DMS 273 treated with DMSO at 0.1 percent for 48 hours (cell line): Measurements from ENCODE around the gene DUSP22.

Experiments
- DNase-seq: peaks from one replicate; lab custom pipeline; 2025; lab: John Stamatoyannopoulos, UW

Gene DUSP22

DNA sequence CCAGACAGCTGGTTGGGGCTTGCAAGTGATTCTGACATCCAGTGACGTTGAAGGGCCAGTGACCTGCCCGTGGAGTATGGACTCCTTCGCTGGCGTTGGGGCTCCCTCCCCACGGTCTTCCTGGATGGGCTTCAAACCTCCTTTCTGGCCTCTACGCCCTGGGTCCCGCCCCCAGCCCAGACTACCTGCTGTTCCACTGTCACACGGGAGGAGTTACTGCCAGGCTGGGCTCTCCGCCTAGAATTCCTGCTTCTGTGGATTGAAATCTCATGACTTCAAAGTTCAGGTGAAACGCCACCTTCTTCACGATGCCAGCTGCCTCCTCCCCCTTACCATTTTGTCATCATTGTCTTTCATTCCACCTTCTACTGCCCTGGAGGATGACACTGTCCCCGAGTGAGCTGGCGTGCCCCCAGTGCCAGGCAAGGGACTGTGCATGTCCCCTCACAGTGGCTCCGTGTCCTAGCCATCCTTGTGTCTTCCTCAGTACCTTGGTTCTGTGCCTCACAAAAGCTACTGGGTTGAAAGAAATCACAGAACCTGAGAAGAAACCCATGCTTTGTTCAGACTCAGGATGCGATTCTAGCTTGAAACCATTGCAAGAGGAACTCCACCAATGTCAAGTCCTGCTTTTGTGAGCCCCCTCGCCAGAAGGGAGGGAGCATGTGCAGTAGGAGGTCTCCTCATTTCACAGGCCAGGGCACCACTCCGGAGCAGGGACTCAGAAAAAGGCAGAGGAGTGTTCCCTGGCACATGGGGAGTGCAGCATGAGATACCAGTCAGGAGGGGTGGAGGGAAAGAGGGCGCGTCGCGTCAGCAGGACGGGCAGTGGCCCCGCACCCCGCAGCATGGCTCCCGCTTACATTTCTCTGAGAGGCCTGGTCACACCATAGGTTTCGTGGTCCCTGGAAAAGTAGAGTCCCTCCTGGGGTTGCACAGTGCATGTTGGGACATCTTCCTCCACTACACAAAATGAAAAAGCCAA, 88.2 kb downstream of the DUSP22 start:
- no peak for DNase-seq

DNA sequence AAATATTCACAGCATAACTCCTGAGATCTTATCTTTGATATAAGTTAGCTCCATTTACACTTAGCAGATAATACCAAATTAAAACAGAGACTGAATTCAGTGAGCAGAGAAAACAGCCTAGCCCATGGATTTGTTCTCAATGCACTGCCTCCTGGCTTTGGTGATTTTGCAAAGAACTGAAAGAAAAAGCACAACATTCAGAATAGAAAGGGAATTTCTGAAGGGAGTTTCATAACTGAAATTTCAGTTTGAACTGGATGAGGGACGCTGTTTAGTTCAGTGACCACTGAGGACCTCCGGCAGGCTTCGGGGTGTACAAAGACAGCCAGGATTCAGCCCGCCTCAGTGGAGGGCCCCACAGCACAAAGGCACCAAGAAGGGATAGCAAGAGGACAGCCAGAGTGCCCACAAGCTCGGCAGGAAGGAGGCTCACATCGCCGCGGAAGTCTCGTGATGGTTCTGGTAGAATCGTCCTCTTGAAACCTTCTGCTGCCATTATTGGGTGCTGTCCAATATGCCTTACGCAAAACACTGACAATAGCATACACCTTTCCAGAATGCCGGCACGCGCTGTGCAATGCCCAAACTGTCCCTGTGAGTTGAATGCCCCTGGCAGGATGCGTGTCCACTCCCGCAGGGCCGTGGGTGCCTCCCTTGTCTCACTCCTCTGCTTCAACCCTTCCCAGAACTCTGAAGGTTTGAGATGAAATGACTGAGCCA, 89.6 kb downstream of the DUSP22 start:
- DNase-seq: no peak

DNA sequence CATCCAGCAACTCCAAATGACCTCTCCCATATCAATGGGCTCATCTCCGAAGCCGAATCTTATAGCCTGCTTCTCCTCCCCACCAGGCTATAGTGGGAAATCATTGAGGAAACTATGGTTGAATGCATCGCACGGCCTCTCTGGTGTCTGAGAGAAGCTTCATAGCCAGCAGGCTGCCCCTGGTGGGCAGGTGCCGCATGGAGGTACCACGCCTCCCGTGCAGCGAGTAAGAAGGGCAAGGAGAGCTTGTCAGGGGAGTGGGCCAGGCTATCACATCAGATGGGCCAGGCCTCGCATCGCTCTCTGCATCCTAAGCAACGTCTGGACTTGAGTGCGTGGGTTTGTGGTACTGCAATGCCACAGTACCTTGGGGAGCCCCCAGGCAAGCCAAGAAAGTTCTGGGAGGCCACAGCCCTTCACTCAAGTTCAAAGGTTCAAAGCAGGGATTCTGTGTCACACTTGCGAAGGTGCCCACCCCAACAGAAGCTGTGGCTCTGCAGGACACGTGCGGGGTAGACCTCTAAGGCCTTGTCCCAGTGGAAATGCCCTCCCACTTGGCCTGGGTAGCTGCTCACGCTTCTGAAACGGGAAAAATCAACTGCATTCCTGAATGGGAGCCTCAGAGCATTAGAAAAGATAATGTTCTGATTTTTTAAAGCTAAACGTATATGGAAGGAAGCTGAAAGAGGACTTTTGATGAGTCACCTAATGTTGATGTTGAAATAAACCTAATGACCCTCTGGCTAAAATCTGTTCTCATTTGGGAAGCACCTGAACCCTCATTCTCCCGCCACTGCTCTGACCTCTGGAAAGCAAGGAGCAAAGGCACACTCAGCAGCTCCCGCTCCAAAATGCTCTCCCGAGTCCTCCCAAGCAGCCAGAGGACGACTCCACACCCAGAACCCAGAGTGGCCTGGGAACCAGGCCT, 90.9 kb downstream of the DUSP22 start:
- DNase-seq: no peak

DNA sequence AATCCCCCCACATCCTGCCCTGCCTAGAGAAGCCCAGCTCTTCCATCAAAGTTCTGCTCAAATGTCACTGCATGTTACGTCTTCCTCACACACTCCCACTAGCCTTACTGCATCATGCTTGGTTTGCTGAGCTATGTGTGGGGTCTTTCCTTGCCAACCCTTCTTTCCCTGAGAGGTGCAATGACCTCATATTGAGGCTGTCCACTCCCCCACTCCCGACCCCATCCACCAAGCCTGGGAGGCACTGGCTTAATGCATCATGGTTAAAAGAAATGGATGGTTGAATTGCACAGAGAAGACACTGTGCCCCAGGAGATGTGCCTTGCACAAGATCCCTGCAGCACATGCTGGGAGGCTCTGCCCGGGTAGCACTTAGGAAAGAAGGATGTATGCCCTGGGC, 91.6 kb downstream of the DUSP22 start:
- DNase-seq: no peak

DNA sequence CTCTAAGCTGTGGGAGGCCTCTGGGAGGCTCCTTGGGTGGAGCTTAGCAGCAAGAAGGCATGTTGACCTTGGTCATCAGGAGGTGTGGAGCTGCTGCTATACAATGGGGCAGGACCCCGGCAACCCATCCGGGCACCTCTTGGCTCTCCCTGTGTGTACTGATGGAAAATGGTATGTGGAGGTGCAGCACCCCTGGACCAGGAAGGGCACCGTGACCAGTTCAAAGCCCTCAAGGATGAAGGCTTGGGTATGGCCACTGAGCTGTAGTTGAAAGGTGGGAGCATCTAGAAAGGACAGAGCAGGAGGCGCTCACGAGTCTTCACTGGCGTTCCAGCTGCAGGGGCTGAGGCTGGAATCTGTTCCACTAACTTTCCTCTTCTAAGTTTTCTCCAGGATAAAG, 92.6 kb downstream of the DUSP22 start:
- DNase-seq: no peak

DNA sequence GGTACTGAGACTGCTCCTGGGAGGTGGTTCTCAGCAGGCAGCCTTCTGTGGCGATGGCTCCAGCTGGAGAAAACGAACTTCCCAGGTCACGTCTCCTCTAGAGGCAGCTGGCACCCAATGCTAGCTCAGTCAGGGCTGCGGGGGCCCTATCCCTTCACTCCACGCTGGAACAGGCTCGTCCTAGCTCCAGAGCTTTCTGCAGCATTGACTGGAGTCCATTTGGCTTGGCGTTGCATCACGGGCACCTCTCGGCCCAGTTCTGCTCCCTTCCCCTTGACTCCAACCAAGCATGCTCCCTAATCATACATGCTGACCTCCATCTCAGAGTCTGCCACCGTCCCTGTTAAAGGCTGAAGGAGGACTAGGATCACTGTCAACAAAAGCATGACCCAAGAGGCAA, 93.3 kb downstream of the DUSP22 start:
- DNase-seq: no peak

DNA sequence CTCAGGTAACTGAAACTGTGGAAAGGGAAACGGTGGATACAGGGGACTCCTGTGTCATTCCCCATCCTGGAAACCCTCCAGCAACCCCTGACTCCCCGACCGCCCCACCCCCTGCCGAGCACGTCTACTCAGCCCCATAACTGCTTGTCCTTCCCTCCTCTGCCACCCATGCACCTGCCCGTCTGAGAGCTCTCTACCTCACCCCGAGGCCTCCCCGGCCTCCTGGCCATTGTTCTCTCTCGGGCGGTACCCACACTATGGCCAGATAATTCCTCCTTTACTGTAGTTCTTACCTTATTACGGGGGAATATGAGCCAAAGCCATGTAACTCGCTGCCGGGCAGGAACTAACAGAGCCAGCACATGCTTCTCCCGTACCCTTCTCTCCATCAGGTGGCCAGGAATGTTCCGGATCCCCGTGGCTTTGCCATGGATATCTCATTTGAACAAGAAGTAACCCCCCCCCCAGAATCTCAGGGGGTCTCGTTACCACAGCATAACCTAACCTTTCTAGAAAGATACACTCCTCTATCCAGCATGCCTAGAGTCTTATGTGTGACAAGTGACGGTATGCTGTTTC, 94.5 kb downstream of the DUSP22 start:
- DNase-seq: no peak

DNA sequence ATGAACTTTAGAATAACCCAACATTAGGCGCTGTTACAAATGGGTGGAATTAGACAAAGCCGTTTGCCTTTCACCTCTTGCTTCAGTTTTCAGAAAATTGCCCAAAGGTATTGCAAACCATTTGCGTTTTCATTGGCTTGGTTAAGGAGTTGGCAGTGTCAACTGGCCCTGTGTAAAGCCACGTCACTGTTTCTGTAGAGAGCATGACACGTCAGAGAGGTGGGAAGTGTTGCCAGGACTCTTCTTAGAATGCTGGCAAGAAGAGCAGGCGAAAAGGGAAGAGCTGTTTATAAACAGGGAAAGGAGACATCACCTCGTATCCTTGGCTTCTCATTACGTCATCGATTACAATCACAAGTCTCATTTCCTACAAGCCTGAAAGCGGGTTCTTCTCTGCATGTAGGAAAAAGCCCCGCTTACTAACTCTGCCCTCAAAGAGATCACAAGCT, 95.0 kb downstream of the DUSP22 start:
- DNase-seq: no peak

DNA sequence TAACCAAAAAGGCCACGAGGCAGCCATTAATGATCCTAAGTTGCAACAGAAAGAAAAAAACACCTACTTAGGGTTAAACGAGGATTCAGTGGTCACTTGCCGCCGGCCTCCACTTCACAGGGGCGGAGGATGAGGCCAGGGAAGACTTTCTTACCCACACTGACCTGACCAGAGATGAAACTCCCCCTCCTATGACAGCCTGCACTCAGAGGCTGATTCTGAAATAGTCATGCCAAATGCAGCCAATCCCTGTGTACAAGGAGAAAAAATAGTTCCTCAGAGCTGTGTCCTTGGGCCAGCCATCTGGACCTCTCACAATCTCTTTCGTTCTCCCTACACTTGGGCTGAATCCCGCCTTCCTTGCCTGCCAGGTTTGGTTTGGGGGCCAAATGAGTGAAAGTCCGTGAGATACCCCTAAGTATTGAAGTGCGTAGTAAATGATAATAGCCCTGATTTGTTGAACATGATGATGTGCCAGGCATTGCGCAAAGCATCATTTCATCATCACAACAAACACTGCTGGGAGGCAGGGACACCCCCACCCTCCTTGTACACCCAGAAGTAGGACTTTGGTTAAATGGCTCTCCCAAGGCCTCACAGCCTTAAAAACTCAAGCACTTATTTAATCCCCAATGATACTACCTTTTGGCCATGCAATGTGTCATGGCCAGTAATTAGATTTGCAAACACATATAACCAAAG, 96.1 kb downstream of the DUSP22 start:
- no peak for DNase-seq

DNA sequence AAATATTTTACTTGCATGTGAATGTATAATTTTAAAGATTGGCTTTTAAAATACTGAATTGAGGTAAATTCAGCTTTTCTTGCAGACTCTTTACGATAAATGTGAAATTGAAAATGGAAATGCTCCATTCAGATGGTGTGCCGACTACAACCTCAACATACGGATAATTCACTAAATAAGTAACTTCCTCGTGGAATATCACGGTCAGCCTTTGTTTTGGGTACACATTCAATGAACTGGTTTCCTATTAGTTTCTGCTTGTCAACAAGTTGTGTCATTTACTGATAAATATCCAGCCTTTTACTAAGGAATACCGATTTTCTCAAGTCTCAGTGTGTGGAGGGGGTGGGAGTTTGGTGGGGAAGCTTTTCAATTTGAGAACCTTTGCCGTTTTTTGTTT, 96.9 kb downstream of the DUSP22 start:
- DNase-seq: no peak

DNA sequence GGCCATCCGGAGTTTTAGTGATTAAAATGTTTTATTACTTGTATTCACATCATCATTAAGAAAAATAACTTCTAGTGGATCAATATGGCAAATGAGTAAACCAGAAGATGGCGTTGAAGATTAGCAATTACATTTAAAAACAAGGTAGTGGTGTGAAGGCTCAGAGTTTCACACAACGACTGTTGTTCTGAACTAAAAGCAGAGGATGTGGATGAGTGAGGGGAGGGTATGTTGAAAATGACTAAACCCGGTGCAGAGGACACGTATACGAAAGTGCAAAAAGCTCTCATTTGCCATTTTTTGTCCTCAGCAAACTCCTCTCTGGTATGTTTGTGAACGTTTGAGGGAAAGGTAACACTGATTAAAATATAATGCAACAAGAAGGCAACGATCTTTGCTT, 97.3 kb downstream of the DUSP22 start:
- DNase-seq: no peak

DNA sequence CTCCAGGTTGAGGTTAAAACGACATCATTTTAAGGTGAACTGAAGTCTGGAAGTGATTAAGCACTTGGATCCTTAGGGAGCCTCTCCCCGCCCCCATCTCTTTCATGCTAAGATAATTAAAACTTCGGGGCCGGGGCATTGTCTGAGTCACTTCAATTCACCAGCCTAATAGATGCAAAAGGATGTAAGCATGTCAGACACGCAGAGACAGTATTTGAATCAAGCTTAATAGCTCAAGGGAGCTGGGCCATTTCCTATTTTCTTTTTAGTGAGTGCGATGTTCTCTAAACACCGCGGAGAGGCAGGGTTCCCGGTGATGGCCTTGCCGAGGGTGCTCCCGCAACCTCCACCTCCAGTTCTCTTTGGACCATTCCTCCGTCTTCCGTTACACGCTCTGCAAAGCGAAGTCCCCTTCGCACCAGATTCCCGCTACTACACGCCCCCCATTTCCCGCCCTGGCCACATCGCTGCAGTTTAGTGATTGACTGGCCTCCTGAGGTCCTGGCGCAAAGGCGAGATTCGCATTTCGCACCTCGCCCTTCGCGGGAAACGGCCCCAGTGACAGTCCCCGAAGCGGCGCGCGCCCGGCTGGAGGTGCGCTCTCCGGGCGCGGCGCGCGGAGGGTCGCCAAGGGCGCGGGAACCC, 98.7 kb downstream of the DUSP22 start:
- no peak for DNase-seq

DNA sequence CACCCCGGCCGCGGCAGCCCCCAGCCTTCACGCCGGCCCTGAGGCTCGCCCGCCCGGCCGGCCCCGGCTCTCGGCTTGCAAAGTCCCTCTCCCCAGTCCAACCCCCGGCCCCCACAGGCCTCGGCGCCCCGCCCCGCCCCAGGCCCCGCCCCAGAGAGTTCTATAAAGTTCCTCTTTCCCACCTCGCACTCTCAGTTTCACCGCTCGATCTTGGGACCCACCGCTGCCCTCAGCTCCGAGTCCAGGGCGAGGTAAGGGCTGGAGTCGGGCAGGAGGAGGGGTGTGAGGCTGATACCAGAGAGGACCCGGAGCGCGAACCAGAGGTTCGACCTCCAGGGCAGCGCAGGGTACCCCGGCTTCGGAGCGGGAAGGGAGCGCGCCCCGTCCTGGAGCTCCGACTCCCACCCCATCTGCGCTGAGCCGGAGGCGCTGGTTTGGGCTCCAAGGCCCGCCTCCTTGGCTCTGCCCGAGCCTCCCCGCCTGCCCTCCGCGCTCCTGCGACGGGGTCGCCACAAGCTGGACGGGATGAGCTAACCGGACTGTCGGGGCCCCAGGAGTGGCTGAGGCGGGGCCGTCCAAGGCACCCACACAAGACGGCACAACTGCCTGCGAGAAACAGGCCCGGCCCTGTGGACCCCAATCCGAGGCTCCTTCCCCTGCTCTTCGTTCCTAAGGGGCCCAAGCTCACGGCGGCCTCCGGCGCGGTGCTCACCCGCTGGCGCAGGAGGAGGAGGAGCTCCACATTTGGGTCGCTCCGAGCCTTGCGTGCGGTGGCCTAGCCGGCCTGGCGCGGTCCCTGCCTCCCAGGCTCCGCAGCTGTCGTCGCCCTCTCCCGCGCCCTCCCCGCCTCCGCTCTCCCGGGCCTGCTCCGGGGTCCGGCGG, 99.5 kb downstream of the DUSP22 start, which contains the start of gene IRF4:
Gene IRF4, plus strand, starts transcription at position 194 of the 882 bp plus-strand sequence. CDS start 1,401 bp downstream, outside the sequence.
- DNase-seq: no peak

DNA sequence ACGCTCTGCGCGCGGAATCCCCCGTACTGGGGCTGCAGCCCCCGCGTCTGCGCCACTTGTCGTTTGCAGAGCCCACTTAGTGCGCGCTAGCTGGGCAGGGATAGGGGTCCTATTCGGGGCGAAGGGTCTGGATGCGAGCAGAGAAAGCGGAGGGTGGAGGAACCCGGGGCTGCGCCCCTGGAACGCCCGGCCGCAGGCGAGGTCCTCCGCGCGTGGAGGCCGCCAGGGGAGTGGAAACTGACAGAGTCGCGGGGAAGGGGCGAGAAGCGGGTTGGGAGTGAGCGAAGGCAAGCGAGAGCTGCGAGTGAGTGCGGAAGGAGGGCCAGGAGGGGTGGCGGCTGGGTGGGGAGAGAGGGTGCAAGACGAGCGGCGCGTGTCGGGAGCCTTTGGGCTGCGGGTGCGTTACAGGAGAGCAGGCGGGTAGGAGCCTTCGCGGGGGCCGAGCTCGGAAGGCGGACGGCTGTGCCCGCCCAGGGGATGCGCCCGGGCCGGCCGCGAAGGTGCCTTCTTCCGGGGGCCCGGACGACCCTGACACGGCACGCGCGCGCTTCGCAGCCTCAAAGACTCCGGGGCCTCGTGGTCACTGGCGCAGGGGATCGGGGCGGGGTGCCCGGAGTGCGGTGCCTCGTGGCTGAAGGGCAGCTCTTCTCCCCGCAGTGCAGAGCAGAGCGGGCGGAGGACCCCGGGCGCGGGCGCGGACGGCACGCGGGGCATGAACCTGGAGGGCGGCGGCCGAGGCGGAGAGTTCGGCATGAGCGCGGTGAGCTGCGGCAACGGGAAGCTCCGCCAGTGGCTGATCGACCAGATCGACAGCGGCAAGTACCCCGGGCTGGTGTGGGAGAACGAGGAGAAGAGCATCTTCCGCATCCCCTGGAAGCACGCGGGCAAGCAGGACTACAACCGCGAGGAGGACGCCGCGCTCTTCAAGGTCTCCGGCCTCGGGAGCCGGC, 100.4 kb downstream of the DUSP22 start:
- DNase-seq: no peak

DNA sequence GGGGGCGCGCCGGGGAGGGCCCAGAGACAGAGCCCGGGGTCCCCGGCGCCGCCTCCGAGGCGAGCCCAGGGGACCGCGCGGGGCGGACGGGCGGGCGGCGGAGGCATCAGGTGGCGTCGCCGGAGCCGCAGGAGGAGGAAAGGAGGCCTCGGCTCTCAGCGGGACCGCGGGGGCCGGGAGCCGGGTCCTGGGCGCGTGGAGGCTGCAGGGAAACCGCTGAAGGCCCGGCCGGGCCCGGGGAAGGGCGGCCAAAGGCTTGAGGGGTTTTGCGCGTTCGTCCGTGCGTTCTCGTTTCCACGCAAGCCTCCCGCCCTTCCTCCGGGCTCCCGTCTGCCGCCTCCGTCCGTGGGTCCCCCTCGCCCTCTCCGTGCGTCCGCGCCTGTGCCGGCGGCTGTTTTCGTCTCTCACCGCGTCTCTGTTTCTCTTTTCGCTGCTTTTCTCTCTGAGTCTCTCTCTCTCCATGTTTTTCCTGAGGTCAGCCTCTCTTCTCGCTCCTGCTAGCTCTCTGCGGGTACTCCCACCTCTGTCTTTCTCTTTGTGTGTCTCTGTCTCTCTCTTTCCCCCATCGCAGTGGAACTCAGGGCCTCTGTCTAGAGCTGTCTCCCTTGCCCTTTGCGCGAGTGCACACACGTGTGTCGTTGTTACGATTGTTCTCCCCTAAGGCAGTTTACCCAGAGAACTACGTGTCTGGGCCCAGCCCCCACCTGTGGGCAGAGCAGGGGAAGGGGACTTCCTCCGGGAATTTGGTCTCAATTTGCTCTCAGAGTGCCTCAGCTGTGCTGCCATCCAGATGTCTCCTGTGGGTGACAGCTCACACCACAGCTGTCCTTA, 101.3 kb downstream of the DUSP22 start:
- no peak for DNase-seq

DNA sequence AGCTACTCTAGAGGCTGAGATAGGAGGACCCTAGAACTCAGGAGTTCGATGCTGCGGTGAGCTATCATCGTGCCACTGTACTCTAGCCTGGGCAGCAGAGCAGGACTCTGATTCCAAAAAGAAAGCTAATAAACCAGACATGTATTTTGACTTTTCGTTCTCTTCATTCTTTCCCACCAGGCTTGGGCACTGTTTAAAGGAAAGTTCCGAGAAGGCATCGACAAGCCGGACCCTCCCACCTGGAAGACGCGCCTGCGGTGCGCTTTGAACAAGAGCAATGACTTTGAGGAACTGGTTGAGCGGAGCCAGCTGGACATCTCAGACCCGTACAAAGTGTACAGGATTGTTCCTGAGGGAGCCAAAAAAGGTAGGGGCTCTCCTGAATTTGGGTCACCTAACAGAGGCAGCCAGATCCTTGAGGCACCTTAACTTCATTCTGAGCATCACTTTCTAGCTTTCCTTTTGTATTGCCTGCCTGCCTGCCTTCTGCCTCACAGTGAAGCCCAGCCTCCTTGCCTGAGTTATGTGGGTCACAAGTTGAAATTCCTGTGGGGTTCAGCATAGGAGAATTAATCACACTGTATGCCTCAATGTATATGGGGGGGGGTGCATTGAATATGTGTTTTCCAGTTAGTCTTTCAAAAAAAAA, 102.5 kb downstream of the DUSP22 start:
- DNase-seq: no peak
